DND-41 (cell line): Measurements from ENCODE around the gene NTRK1.

Experiments
- CTCF ChIP-seq: IDR thresholded peaks from 2 replicates; pipeline ENCODE4 v1.5.1; 2012; ENCODE audit warnings: borderline replicate concordance, low read length, moderate library complexity, mild to moderate bottlenecking; ENCODE audit not compliant: poor library complexity, severe bottlenecking; ENCODE audit errors: extremely low read depth
- EZH2 ChIP-seq: IDR thresholded peaks from 3 replicates; pipeline ENCODE4 v1.6.1; 2012; ENCODE audit warnings: borderline replicate concordance, low read depth, mild to moderate bottlenecking, moderate library complexity, low read length, inconsistent platforms; ENCODE audit not compliant: severe bottlenecking

- TF ChIP-seq CTCF (no peak), EZH2 (no peak)
These were observed 44.7 kb upstream of the NTRK1 start for GRCh38 chr1:156815961-156816422.
